Osteoblast (primary cell): ENCODE results near the gene PIAS1. TPM values are rescaled to one million over a fixed set of nuclear protein-coding genes. Genes with fewer than 3 reads are reported as not detected.

ENCODE experiments used
- DNase-seq: peaks from one replicate; pipeline ENCODE4 v3.0.0; 2011; ENCODE audit warnings: low spot score, mixed read lengths; ENCODE audit not compliant: insufficient read length; ENCODE audit errors: missing footprints
- H2AFZ ChIP-seq: 2 replicates; pipeline ENCODE4 v1.6.0; 2011; ENCODE audit warnings: mild to moderate bottlenecking, low read length
- H3K27ac ChIP-seq: 2 replicates; pipeline ENCODE4 v1.5.1; 2011; ENCODE audit warnings: mild to moderate bottlenecking, low read depth, low read length, moderate library complexity
- H3K27me3 ChIP-seq: 2 replicates; pipeline ENCODE4 v1.6.0; 2012; ENCODE audit warnings: mild to moderate bottlenecking, control low read depth, inconsistent platforms, low read length, moderate library complexity; ENCODE audit not compliant: insufficient read depth
- H3K36me3 ChIP-seq: 2 replicates; pipeline ENCODE4 v1.5.1; 2011; ENCODE audit warnings: mild to moderate bottlenecking, low read length, control low read depth, moderate library complexity; ENCODE audit not compliant: insufficient read depth
- H3K4me1 ChIP-seq: 2 replicates; pipeline ENCODE4 v1.5.1; 2011; ENCODE audit warnings: mild to moderate bottlenecking, low read length, control low read depth, moderate library complexity; ENCODE audit not compliant: insufficient read depth
- H3K4me2 ChIP-seq: 2 replicates; pipeline ENCODE4 v1.6.0; 2011; ENCODE audit warnings: mild to moderate bottlenecking, low read length; ENCODE audit not compliant: insufficient read depth
- H3K4me3 ChIP-seq: fragments of 200-600 bp; sonication (generic); 3 replicates; pipeline ENCODE4 v1.5.1; 2012; ENCODE audit warnings: mild to moderate bottlenecking, low read length, inconsistent platforms; ENCODE audit not compliant: insufficient read depth
- H3K79me2 ChIP-seq: 2 replicates; pipeline ENCODE4 v1.6.0; 2012; ENCODE audit warnings: mild to moderate bottlenecking, low read length, control low read depth, inconsistent platforms; ENCODE audit not compliant: insufficient read depth
- H3K9me3 ChIP-seq: 2 replicates; pipeline ENCODE4 v1.5.1; 2011; ENCODE audit warnings: low read depth, low read length, control low read depth
- H4K20me1 ChIP-seq: 2 replicates; pipeline ENCODE4 v1.6.0; 2012; ENCODE audit warnings: mild to moderate bottlenecking, low read length, control low read depth; ENCODE audit not compliant: insufficient read depth
- total RNA-seq: library from RNA; depleted of rRNA; stranded (reverse); fragments of >200 nt; gene quantifications from 2 replicates; pipeline ENCODE4 v1.2.3, GENCODE V29; 2012
- TF ChIP-seq, protein P1 (sequence below): IDR thresholded peaks from 2 replicates; pipeline ENCODE4 v1.5.1; 2011; ENCODE audit warnings: mild to moderate bottlenecking, low read depth, low read length, moderate library complexity; ENCODE audit errors: extremely low read depth

Gene PIAS1
- total RNA-seq, 1 donor: 29.0 TPM

DNA sequence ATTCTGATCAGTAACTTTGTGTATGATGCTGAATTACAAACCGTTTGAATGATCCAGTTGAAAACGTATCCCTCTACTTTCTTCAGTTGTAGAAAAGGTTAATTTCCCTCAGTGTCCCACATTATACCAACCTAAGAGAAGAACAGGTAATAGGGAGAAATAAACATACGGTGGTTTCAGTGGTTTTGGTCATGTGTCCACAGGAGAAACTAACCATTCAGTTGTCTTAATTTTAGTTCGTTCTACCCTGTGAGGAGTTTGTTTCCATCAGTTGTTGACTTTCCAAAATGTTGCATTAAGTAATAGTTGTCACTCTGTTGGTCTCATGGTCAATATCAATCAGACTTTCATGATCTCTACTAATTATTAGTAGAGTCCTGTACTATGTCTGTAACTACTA lies 135.9 kb downstream of the PIAS1 start:
- TF ChIP-seq, protein P1, sequence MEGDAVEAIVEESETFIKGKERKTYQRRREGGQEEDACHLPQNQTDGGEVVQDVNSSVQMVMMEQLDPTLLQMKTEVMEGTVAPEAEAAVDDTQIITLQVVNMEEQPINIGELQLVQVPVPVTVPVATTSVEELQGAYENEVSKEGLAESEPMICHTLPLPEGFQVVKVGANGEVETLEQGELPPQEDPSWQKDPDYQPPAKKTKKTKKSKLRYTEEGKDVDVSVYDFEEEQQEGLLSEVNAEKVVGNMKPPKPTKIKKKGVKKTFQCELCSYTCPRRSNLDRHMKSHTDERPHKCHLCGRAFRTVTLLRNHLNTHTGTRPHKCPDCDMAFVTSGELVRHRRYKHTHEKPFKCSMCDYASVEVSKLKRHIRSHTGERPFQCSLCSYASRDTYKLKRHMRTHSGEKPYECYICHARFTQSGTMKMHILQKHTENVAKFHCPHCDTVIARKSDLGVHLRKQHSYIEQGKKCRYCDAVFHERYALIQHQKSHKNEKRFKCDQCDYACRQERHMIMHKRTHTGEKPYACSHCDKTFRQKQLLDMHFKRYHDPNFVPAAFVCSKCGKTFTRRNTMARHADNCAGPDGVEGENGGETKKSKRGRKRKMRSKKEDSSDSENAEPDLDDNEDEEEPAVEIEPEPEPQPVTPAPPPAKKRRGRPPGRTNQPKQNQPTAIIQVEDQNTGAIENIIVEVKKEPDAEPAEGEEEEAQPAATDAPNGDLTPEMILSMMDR: no peak
- no peak for DNase-seq
- Histone ChIP-seq H3K27me3 (no peaks in the 10 kb centered on the region), H3K4me1 (peaks cover 14% of the 10 kb centered on the region), H2AFZ (no peak overlapping the region), H3K36me3 (peaks cover 44% of the 10 kb centered on the region), H3K79me2 (no peaks in the 10 kb centered on the region), H3K27ac (no peak overlapping the region), H3K4me3 (no peak overlapping the region), H4K20me1 (no peaks in the 10 kb centered on the region), H3K9me3 (no peaks in the 10 kb centered on the region), H3K4me2 (no peak overlapping the region)

DNA sequence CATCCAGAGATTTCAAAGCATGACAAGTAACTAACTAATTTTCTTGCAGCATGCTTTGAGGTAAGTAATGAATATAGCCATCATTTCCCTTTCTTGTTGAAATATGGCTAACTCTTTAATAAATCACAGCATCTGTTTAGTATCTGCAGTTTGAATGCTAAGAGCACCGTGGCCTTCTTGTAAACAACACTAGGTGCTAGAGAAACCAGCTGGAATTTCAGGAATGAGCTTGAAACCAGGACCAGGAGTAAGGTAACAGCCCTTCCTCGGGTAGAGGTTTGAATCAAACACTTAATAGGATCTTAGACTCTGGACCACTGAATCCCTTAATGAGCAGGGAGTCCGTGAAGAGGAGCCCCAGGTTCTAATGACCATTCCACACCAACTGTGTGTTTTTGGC lies 137.4 kb downstream of the PIAS1 start:
- peaks cover 44% of the 10 kb centered on the region for H3K36me3 ChIP-seq
- H3K27ac ChIP-seq: no peak overlapping the region
- no peak overlapping the region for H2AFZ ChIP-seq
- peaks cover 12% of the 10 kb centered on the region for H3K4me1 ChIP-seq
- H3K4me3 ChIP-seq: no peak overlapping the region
- no peaks in the 10 kb centered on the region for H3K79me2 ChIP-seq
- no peak overlapping the region for H3K4me2 ChIP-seq
- DNase-seq: no peak
- TF ChIP-seq, protein P1: no peak
- no peaks in the 10 kb centered on the region for H4K20me1 ChIP-seq
- no peaks in the 10 kb centered on the region for H3K9me3 ChIP-seq
- H3K27me3 ChIP-seq: no peaks in the 10 kb centered on the region

DNA sequence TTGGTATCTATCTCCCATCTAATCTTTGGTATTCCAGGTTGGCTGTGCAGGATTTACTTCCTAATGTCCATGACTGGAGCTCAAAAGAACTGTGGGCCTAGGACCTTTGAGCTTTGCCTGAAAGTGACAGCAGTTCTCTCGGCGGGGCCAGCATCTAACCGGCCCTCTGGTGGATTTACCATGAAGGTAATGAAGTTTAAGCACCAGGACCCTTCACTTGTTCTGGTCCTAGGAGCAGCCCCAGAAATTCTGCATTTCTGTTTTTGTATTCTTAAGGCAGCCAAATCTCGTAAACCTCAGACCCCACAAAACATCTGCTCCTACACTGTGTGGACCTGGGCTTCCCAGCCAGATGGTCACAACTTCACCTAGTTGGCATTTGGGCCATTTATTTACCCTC lies 138.0 kb downstream of the PIAS1 start:
- Histone ChIP-seq H3K4me1 (peaks cover 7% of the 10 kb centered on the region), H3K79me2 (no peaks in the 10 kb centered on the region), H3K27ac (no peak overlapping the region), H4K20me1 (no peaks in the 10 kb centered on the region), H3K9me3 (no peaks in the 10 kb centered on the region), H3K4me3 (no peak overlapping the region), H3K36me3 (peaks cover 44% of the 10 kb centered on the region), H3K4me2 (no peak overlapping the region), H3K27me3 (no peaks in the 10 kb centered on the region), H2AFZ (no peak overlapping the region)
- TF ChIP-seq, protein P1: no peak
- DNase-seq: no peak

DNA sequence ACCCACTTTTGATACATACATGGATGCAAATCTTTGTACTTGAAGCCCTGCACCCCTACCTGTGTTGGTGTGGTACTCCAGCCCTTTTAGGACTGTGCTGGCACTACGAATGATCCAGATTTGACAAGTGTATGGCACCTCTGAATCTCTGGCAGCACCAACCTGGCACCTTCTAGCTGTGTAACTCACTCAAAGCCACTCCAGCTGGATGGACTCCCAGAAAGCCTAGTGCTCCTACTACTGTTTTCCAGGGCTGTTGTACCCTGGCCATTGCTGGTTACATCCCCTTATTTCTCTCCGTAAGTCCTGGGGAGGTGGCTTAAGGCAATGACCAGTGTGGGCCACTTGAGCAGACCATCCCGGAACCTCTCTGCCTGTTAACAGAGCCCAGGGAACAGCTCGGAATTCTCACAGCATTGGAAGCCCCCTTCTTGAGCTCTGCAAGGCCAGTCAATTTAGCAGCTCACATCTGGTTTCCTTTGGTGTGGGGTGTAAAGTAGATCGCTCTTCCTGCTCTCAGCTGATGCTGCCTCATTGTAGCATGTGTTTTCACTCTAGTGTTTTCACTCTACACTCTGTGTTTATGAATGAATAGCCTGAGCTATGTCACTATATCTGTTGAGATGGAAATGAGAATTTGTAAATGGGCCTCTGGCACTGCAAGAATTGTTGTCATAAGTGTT lies 138.8 kb downstream of the PIAS1 start:
- H3K4me1 ChIP-seq: no peaks in the 10 kb centered on the region
- TF ChIP-seq, protein P1: no peak
- no peak overlapping the region for H3K4me3 ChIP-seq
- no peaks in the 10 kb centered on the region for H3K79me2 ChIP-seq
- H2AFZ ChIP-seq: no peak overlapping the region
- no peaks in the 10 kb centered on the region for H3K27me3 ChIP-seq
- no peak overlapping the region for H3K27ac ChIP-seq
- no peaks in the 10 kb centered on the region for H3K9me3 ChIP-seq
- H3K36me3 ChIP-seq: peaks cover 47% of the 10 kb centered on the region
- peak; percentile 8 for DNase-seq
- peaks cover 4% of the 10 kb centered on the region for H4K20me1 ChIP-seq
- H3K4me2 ChIP-seq: no peak overlapping the region
